H54 (cell line): ENCODE data around the gene VGLL3.

Source experiments
- DNase-seq: peaks from one replicate; pipeline ENCODE4 v3.0.0; 2011; ENCODE audit warnings: low spot score, mixed read lengths; ENCODE audit not compliant: insufficient read length
- FAIRE-seq: peaks from 3 replicates; lab custom pipeline; 2011; peaks lifted over from hg19 to GRCh38; lab: Jason Lieb, UNC
- POLR2A ChIP-seq: IDR thresholded peaks from 2 replicates; pipeline ENCODE4 v1.6.1; 2011; ENCODE audit warnings: low read depth, mild to moderate bottlenecking, low read length

VGLL3 gene

DNA sequence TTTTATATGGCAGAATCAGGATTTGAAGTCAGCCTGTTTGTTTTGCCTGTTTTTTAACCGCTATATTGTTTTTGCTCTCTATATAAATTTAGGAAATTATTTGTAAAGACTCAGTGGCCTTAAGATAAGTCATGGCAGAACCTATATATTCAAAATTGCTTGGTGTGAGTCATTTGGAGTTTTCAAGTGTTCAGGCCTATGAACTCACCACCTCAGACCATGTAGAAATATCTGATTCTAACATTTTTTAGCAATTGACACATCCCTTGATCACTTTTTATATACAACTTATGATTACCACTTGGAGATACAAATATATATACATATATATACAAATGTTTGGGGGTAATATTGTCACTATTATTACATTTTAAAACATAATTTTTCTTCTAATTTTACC, 95.7 kb downstream of the VGLL3 start:
- FAIRE-seq (no peak), DNase-seq (no peak)
- TF ChIP-seq POLR2A: no peak

DNA sequence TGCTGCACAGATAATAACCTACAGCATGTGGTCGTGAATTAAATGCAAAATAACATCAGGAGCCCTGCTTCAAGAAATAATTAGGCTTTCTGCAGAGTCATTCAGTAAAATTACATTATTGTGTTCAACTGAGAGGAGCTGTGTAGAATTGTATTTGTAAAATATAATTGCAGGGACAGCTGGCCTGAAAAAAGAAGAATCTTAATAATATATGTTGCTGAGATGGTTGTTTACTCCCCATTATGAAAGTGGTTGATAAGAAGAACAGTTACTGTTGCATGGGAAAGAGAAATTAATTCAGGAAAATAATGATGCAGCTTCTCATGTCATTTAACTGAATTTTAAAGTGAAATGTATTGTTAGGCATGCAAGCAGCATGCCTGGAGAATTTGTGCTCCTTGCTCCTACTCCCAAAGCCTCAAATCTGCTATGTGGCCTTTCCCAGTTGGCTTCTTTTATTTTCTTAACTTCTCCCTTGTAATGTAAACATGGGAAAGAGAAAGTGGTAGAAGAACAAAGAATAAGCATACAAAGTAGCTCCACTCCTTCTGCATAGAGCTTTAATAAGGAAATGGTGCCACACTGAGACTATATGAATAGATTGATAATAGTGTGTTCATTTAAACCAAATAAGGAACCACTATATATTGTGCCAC, 100.1 kb downstream of the VGLL3 start:
- DNase-seq (no peak), FAIRE-seq (no peak)
- TF ChIP-seq POLR2A: no peak
